NCI-H345 treated with DMSO at 0.1 percent for 48 hours (cell line): Measurements from ENCODE around the gene ANXA5.
"Not testable (repeated sequence)": the region's sequence is repeated elsewhere in the genome, so short reads cannot be mapped to it uniquely, and the experiment has no call there.

Source experiments
- DNase-seq: peaks from one replicate; lab custom pipeline; 2025; ENCODE audit not compliant: unreplicated experiment; lab: John Stamatoyannopoulos, UW

ANXA5 gene

GRCh38 chr4:121679267-121679666 lies 17.5 kb downstream of the ANXA5 start:
- no peak for DNase-seq

GRCh38 chr4:121677524-121677923 lies 19.3 kb downstream of the ANXA5 start:
- DNase-seq = no peak

GRCh38 chr4:121676345-121677075 lies 20.3 kb downstream of the ANXA5 start:
- DNase-seq = no peak

DNA sequence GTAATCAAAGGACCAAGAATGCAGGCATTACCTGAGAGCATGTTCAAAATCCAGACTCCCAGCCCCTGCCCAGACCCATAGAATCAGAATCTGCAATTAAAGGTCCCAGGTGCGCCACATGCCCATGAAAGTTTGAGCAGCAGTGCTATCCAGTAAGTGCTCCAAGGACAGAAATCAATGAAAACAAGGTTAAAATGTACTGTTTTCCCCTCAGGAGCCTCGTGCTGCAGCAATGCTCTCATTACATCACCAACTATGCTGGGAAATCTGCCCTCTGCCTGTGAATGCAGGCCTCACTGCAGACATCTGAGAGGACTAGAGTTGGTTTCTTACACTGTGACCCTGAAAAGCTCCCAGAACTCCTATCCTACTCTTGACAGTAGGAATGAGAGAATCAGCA lies 21.1 kb downstream of the ANXA5 start:
- no peak for DNase-seq

- DNase-seq = no peak
Measured at GRCh38 chr4:121674696-121675095, 22.1 kb downstream of the ANXA5 start.

- no peak for DNase-seq
Measured at GRCh38 chr4:121674191-121674590, 22.6 kb downstream of the ANXA5 start.

DNA sequence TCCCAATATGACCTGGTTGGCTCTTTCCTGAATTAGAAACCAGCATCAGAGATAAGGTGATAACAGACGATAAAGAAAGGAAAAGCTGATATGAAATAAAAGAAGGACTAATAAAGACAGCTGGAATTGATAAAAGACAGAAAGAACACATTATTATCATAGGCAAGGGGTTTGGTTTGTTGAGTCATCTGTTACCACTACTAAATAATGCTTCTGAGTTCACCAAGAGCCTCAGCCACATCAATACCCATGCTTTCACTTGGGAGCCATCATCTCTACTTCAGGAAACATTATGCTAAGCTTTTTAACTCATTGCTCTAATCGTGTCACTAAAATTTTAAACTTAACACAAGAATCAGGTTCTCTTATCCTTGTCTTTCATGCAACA lies 27.6 kb downstream of the ANXA5 start:
- DNase-seq = no peak

DNA sequence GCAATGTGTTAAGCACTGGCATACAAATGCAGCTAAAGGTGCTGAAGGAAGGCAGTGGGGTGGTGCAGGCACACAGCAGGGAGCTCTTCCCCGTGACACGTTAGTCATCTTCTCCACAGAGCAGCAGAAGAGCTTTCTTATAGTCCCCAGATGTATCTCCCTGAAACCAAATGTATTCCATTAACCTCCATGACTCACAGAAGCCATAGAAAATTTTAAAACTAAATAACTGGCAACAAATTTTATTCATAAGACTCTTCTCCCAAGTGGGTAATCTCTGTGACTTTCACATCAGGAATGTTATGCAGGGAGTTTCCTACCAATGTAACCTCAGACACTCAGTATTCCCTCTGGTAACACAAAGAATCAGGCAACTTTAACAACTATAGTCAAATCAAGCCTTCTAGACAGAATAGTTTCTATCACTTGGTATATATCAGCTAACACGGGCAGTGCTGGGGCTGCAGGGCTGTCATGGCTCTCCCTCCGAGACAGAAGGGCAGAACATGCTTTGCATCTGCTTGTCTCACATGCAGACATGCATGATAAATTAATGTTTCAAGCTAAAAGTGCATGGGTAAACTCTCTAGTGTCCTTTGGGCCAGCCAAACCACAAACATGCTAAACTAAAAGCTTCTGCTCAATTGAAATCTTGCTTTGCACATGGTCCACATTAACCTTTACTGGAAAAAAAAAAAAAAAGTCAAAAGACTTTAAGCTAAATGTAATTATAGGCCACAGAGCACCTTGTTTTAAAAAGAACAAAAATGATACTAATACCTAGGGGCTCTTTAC lies 28.2 kb downstream of the ANXA5 start:
- DNase-seq = no peak

- no peak for DNase-seq
Measured at GRCh38 chr4:121666091-121666679, 30.6 kb downstream of the ANXA5 start.

DNA sequence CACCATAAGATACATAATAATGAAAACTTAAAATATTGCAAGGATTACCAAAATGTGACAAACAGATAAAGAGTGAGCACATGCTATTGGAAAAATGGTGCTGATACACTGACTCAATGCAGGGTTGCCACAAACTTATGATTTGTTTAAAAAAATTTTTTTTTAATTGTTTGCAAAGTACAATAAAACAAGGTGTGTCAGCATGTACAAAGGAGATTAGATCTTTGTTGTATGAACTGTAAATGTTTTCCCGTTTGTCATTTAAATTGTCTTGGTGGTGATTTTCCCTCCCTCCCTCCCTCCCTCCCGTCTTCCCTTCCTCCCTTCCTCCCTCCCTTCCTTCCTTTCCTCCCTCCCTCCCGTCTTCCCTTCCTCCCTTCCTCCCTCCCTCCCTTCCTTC lies 31.4 kb downstream of the ANXA5 start:
- no peak for DNase-seq

DNA sequence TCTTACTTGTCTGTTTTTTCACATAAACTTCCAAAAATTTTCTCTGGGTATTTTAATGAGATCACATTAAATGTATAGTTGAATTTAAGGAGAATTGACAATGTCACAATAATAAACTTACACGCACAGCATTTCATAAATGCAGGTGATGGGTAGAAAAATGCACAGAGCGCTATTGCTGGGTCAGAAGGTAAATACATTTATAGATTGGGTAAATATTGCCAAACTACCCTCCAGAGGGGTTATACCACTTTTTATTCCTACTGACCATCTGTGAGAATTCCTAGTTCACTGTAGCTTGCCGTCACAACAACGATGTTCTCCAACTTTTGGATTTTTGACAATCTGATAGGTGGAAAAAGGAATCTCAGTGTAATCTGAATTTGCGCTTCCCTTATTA lies 34.6 kb downstream of the ANXA5 start:
- no peak for DNase-seq

DNA sequence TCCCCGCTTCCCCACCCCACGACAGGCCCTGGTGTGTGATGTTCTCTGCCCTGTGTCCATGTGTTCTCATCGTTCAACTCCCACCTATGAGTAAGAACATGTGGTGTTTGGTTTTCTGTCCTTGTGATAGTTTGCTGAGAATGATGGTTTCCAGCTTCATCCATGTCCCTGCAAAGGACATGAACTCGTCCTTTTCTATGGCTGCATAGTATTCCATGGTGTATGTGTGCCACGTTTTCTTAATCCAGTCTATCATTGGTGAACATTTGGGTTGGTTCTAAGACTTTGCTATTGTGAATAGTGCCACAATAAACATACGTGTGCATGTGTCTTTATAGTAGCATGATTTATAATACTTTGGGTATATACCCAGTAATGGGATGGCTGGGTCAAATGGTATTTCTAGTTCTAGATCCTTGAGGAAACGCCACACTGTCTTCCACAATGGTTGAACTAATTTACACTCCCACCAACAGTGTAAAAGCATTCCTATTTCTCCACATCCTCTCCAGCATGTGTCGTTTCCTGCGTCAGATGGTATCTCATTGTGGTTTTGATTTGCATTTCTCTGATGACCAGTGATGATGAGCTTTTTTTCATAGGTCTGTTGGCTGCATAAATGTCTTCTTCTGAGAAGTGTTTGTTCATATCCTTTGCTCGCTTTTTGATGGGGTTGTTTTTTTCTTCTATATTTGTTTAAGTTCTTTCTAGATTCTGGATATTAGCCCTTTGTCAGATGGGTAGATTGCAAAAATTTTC lies 36.4 kb downstream of the ANXA5 start:
- DNase-seq = not testable (repeated sequence)

DNA sequence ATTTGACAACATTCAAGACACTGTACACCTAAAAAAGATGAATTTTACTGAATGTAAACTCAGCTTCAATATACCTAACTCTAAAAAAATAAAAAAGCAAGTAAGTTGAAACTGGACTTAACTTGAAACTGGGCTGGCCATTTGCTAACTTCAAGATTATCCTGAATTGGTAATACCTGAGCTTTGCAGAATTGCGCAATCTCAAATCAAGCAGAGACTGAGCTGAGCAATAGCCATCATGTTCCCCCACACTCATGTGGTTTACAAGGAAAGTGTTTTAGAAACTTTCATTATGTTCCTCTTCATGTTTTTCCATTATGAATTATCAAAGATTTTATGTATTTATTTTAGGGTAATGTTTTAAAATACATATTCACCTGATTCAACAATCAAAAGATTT lies 38.7 kb downstream of the ANXA5 start:
- no peak for DNase-seq

GRCh38 chr4:121656269-121656641 lies 40.5 kb downstream of the ANXA5 start:
- no peak for DNase-seq

DNA sequence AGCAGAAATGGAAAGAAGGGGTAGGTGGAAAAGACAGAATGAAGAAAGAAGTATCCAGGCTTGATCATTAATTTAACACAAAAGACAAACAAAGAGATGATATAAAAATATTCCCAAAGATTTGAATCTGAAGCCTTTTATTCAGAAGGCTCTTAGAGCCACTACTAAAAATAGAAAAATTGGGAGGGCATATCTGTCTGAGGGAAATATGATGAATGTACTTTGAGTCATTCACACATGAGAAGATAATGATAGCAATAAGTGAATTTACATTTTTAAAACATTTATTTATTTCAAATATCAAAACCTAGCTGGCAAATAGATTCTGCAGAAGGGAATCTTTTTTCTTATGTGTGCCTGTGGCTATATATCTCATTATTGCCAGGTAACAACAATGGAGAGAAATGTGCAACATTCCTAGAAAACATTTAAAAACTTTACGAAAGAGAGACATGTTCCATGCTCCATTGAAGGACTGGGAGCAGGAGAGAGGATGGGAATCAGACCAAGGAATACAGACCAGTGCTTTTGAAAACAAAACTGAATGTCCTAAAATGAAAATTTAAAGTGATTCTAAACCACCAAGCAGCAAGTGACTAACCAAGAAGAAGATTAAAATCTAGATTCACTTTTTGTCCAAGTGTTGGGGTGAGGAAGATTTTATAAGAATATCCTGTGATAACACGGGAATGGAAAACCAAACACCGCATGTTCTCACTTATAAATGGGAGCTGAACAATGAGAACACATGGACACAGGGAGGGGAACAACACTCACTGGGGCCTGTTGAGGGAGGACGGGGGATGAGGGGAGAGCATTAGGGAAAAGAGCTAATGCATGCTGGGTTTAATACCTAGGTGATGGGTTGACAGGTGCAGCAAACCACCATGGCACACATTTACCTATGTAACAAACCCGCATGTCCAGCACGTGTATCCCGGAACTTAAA lies 41.2 kb downstream of the ANXA5 start:
- no peak for DNase-seq

DNA sequence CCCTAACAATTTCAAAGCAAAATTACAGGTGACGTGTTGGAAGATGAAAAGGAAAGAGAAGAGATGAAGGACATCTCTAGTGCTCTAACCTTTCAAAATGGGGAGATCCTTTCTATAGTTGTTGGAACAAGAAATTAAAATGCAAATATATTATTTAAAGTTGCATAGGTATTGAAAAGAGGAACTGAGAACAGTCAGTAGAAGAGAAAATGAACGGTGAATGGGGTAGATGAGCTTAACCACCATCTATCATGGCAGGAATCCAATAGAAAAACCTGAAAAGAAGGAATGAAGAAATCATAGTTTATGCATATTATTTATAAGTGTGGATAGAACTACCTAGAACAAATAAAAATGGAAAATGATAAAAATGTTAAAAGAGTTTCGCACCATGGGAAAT lies 42.0 kb downstream of the ANXA5 start:
- no peak for DNase-seq

GRCh38 chr4:121653986-121654385 lies 42.8 kb downstream of the ANXA5 start:
- no peak for DNase-seq

DNA sequence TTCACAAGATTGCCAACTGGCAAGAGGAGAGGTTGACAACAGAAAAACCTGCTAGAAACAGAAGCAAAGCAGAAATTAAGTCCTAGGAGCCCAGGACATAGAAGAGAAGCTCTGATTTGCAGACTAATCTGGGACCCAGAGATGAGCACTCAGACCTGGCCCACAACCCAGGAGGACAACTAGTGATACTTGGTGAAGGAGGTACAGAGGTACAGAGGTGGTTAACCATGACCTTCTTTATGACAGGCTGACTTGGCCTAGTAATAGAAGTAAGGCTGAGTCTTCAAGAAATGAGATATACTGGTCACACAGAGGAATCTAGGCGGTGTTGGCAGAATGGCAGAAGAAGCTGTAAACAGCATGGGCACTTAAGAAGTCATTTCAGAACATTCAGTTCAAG lies 43.6 kb downstream of the ANXA5 start:
- DNase-seq = no peak

DNA sequence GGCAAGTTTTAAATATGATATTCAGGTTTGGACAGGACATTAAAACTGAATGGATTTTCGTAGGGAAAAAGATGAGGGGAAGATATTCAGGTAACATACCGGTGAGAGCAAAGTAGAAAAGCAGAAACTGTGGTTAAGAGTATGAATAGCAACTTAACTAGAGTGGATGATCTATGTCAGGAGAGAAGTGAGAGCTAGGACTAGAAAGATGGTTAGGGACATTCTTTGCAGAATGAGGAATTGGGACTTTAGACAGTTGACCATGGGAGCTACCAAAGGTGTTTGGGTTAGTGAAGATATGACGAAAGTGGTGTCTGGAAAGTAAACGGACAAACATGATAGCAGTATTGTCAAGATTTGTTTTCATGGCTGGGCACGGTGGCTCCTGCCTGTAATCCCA lies 45.2 kb downstream of the ANXA5 start:
- no peak for DNase-seq

- DNase-seq = no peak
Measured at GRCh38 chr4:121650741-121651140, 46.0 kb downstream of the ANXA5 start.
